GM13976 (cell line): ENCODE measurements around the gene STAB2.

ENCODE experiments used
- DNase-seq: peaks from one replicate; pipeline ENCODE4 v3.0.0; 2012; ENCODE audit warnings: low spot score
- in situ Hi-C: fragments of 300-500 bp; cut with MboI; formaldehyde crosslinking; loops from one replicate; pipeline ENCODE4 v1.12.0; 2022; ENCODE audit warnings: low sequenced_read_pairs, mixed read lengths, inconsistent platforms; ENCODE audit not compliant: unreplicated experiment
- TF ChIP-seq, protein P1 (sequence below): IDR thresholded peaks from 2 replicates; pipeline ENCODE4 v1.5.1; 2012; ENCODE audit warnings: borderline replicate concordance, mild to moderate bottlenecking; ENCODE audit not compliant: insufficient read depth; ENCODE audit errors: extremely low read depth, missing control alignments, control extremely low read depth

The STAB2 gene

DNA sequence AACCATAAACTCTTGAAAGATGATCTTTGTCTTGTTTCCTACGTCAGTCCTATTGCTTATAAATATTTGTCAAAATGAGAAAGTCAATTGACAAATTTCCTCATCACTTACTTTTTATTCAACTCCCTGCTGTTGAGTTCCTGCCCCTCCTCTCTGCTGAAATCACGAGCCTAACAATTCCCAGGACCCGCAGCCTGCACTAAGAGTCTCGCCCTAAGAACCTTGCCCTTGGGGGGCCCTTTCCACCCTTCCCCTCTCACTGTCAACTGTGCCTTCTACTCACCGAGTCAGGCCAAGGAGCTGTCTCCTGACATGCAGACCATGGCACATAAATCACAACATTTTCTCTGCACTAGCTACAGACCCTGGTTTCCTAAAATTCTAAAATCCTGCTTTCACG lies 99.0 kb downstream of the STAB2 start:
- TF ChIP-seq, protein P1, sequence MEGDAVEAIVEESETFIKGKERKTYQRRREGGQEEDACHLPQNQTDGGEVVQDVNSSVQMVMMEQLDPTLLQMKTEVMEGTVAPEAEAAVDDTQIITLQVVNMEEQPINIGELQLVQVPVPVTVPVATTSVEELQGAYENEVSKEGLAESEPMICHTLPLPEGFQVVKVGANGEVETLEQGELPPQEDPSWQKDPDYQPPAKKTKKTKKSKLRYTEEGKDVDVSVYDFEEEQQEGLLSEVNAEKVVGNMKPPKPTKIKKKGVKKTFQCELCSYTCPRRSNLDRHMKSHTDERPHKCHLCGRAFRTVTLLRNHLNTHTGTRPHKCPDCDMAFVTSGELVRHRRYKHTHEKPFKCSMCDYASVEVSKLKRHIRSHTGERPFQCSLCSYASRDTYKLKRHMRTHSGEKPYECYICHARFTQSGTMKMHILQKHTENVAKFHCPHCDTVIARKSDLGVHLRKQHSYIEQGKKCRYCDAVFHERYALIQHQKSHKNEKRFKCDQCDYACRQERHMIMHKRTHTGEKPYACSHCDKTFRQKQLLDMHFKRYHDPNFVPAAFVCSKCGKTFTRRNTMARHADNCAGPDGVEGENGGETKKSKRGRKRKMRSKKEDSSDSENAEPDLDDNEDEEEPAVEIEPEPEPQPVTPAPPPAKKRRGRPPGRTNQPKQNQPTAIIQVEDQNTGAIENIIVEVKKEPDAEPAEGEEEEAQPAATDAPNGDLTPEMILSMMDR, result no peak
- in situ Hi-C loops, result no loop called here
- DNase-seq, result no peak

DNA sequence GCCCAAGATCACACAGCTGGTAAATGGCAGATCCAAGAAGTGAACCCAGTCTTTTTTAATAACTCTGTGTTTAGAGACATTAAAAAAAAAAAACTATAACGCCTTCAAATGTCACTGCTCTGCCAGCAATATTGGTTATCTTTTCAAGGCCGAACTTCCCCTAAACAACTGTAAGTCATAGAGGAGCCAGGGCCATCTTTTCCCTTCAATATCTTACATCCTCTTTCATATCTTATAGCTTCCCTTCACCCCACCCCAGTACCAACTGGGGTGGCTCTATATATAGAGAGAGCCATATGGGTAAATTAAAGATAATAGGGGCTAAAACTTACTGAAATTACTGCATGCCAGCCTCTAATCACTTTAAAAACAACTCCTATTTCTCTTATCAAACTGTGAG lies 100.2 kb downstream of the STAB2 start:
- TF ChIP-seq, protein P1, result no peak
- no peak for DNase-seq
- in situ Hi-C loops, result no loop called here

DNA sequence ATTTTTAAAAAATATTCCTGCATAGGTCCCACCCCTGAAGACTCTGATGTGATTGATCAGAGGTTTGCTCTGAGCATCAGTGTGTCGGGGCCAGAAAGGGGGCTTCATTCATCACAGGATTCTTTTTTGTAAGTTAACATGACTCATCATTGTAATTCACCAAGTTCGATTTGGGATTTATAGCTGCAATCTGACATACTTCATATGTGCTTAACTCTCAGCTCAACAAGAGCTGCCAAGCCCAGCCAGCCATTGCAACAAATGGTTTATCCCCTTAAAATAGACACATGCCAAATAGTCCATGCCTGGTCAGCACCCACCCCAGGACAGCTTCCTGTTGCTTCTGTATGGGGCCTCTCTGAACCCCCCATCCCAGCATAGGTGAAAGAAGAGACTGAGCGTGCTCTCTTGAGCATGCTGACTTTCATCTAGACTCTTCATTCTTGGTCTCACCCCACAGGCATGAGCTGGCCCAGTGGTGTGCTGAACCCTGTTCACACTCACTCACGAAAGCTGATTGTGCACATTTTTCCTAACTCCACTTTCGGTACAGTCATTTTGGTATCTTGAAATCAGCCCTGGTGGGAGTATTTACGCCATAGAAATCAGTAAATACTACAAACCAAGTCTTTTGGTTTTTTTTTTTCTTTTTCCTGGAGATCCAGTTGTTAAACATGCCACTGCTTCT lies 101.4 kb downstream of the STAB2 start:
- no peak for DNase-seq
- TF ChIP-seq, protein P1, result no peak
- in situ Hi-C loops, result no loop called here

DNA sequence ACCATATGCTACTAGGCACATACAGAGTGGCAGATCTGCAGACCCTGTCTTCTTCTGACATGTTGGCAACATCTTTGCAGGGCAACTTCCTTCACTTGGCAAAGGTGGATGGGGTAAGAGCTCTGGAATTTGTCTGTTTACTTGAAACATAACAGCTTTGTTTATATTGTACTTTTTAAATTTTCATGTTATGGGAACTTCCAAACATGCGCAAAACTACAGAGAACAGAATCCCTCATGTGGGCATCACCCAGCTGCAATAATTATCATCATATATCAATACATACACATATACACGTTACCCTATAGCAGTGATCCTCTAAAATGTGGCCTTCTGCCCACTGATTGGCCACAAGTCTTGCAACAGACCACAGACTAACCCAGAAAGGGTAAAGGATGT lies 103.4 kb downstream of the STAB2 start:
- TF ChIP-seq, protein P1, result no peak

DNA sequence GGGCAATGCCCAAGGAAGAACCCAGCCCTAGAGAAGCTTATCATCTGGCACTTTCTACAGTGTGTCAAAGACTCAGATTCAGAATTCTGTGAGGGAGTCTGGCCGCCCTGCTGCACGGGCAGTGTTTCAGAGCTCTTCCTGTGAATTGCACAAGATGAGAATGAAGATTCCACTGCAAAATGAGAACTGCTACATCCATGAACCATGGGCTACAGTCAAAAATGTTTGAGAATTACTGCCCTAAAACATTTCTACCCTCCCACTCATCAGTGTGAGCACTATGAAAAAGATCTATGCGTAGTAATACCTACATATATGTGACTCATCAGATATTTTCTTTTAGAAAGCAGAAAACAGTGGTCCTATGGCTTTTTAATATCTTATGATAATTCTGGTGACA lies 104.0 kb downstream of the STAB2 start:
- TF ChIP-seq, protein P1, result no peak
- in situ Hi-C loops, result no loop called here
- no peak for DNase-seq

More for the DNA sequence above, 103.4 kb downstream of the STAB2 start:
- DNase-seq, result no peak
- in situ Hi-C loops, result no loop called here

DNA sequence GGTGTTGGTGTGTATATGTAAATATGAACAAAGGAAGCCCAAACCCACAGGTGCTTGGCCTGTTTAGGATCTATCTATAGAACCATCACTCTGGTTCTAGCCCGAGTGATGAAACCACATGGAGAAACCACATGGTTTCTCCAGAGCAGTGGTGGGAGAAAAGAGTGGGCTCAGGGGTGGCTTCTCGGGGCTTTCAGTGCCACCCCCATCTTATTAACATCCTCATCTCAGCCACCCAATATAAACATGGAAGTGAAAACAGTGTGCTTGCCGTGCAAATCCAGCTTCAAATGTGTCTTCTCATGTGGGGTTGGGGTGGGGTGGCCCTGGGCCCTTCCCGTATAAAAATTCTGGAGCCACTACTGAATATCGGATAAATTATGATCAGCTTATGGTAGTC lies 109.0 kb downstream of the STAB2 start:
- TF ChIP-seq, protein P1, result no peak
- in situ Hi-C loops, result no loop called here
- DNase-seq, result no peak
